GM12891 (cell line): Measurements from ENCODE around the gene FAM174B. TPM values are rescaled to one million over a fixed set of nuclear protein-coding genes. Genes with fewer than 3 reads are reported as not detected.

Experiments
- DNase-seq: peaks from one replicate; pipeline ENCODE4 v3.0.0; 2011; ENCODE audit warnings: low spot score; ENCODE audit not compliant: insufficient read length
- FAIRE-seq: peaks from 2 replicates; lab custom pipeline; 2011; peaks lifted over from hg19 to GRCh38; lab: Jason Lieb, UNC
- PAX5 ChIP-seq: IDR thresholded peaks from 2 replicates; pipeline ENCODE4 v1.6.1; 2011; ENCODE audit warnings: low read length, moderate library complexity, mild to moderate bottlenecking; ENCODE audit not compliant: insufficient read depth, severe bottlenecking
- POLR2A ChIP-seq: IDR thresholded peaks from 2 replicates; pipeline ENCODE4 v1.6.1; 2011; ENCODE audit warnings: low read depth, low read length, control low read depth
- POLR2AphosphoS5 ChIP-seq: IDR thresholded peaks from 2 replicates; pipeline ENCODE4 v1.6.1; 2011; ENCODE audit warnings: low read depth, low read length, control low read depth
- POU2F2 ChIP-seq: IDR thresholded peaks from 2 replicates; pipeline ENCODE4 v1.6.1; 2011; ENCODE audit warnings: low read depth, mild to moderate bottlenecking, control low read depth, low read length, moderate library complexity
- SPI1 ChIP-seq: IDR thresholded peaks from 2 replicates; pipeline ENCODE4 v1.6.1; 2011; ENCODE audit warnings: low read depth, low read length, control low read depth
- TAF1 ChIP-seq: IDR thresholded peaks from 2 replicates; pipeline ENCODE4 v1.6.1; 2011; ENCODE audit warnings: low read depth, low read length, control low read depth
- polyA plus RNA-seq: library from polyadenylated mRNA; unstranded; fragments of >200 nt; gene quantifications from one replicate; pipeline ENCODE4 v1.2.1, GENCODE V29; 2012; ENCODE audit warnings: low read depth, missing spikeins, inconsistent platforms; ENCODE audit not compliant: missing spikeins

FAM174B gene
- polyA plus RNA-seq: 28.6 TPM

- peak; percentile 76 for FAIRE-seq
- peak; percentile 66 for DNase-seq
- 0 out of 2 replicates have a peak, but pooled peaks have one; percentile 26 for TF ChIP-seq TAF1
- TF ChIP-seq SPI1: no peak
- no peak for TF ChIP-seq POLR2A
- no peak for TF ChIP-seq POU2F2
- TF ChIP-seq PAX5: no peak
- peak; percentile 27; the same call in 1 of the 2 replicates for TF ChIP-seq POLR2AphosphoS5
These were observed at the start of gene FAM174B for GRCh38 chr15:92655178-92655995. Gene FAM174B (minus strand): TSS chr15:92655775.

- TF ChIP-seq TAF1 (no peak), POLR2A (no peak), POU2F2 (no peak), PAX5 (no peak), SPI1 (no peak), POLR2AphosphoS5 (no peak)
- no peak for DNase-seq
- FAIRE-seq: no peak
These were observed 40.5 kb upstream of the FAM174B start for GRCh38 chr15:92696096-92696495.

- DNase-seq (no peak), FAIRE-seq (no peak)
- no peak for TF ChIP-seq POLR2AphosphoS5
- TF ChIP-seq POU2F2: no peak
- TF ChIP-seq SPI1: no peak
- no peak for TF ChIP-seq PAX5
- no peak for TF ChIP-seq TAF1
- TF ChIP-seq POLR2A: no peak
These were observed 38.2 kb upstream of the FAM174B start for GRCh38 chr15:92693691-92694331.

GRCh38 chr15:92690395-92690794 lies 34.8 kb upstream of the FAM174B start:
- no peak for DNase-seq
- no peak for FAIRE-seq
- TF ChIP-seq SPI1 (no peak), TAF1 (no peak), POLR2A (no peak), PAX5 (no peak), POU2F2 (no peak), POLR2AphosphoS5 (no peak)

DNA sequence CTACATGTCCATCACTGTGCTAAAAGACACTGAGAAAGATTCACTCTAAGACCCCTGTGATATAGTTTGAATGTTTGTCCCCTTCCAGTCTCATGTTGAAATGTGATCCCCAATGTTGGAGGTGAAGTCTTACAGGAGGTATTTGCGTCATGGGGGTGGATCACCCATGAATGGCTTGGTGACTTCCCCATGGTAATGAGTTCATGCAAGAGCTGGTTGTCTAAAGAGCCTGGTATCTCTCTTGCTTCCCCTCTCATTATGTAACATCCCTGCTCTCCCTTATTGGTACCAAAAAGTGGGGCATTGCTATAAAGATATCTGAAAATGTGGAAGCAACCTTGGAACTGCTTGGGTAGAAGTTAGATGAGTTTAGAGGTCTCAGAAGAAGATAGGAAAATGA lies 32.2 kb upstream of the FAM174B start:
- TF ChIP-seq POU2F2 (no peak), POLR2A (no peak), SPI1 (no peak), POLR2AphosphoS5 (no peak), PAX5 (no peak), TAF1 (no peak)
- FAIRE-seq: no peak

DNA sequence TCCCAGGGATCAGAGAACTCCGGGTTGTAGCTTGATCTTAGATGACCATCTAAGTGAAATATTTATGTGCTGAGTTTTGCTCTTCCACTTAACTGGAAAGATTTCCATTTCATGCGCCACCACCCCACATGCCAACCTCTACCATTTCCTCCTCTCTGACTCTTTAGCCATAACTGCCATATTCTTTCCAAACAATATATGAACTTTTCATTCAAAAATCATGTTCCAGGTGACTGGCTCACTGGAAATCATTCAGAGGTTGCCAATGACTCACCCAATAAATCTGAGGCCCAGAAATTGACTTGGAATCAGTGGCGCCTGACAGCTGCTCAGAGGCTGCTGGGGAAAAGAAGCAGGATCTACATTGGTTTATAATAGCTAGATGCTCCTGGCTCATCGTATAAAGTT lies 31.6 kb upstream of the FAM174B start:
- no peak for FAIRE-seq

More for the DNA sequence above, 32.2 kb upstream of the FAM174B start:
- no peak for DNase-seq

DNA sequence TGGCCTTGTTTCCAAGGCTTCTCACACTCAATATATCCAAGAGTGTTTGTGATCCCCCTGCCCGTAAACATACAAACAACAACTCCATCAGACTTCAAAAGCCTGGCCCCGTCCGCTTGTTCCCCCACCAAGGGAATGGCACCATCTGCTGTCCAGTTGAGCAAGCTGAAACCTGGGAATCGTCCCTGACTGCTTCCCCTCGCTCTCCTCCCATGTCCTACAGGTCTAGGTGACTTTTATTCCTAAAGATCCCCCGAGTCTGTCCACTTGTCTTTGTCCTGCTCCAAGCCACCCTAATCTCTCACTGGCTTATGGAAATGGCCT lies 27.9 kb upstream of the FAM174B start:
- TF ChIP-seq PAX5 (no peak), POLR2AphosphoS5 (no peak), POU2F2 (no peak), POLR2A (no peak), TAF1 (no peak), SPI1 (no peak)
- DNase-seq (no peak), FAIRE-seq (no peak)

More for the DNA sequence above, 31.6 kb upstream of the FAM174B start:
- TF ChIP-seq POLR2A (no peak), PAX5 (no peak), POU2F2 (no peak), POLR2AphosphoS5 (no peak), TAF1 (no peak), SPI1 (no peak)
- no peak for DNase-seq

DNA sequence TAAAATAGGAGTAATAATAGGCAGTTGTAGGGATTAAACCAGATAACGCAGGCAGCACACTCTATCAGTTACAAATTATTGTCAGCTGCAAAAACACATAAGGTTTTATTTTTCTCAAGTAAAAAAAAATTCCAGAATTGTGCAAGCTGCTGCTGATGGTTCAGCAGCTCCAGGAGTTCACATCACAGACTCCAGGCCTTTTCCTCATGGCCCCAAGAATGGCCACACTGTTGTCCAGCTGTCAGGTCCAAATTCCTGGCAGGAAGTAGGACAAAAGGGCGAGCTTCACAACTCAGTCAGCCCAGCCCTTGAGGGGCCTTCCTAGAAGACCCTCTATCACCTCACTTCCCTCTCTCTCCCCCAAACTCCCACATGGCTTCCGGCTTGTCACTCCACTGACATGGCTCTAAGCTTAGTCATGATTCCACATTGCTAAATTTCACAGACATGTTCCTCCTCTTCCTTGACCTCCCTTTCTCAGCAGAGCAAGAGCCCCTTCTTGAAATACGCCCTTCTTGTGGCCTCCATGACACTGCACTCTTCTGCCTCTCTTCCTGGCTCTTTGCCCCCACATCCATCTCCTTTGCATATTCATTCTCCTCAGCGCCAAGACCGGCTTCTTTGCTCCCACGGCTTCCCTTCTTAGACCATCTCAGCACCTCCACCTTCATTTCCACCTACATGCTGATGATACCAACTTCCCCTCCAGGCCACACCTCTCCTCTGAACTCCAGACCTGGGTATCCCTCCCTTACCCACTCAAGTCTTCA lies 27.4 kb upstream of the FAM174B start:
- FAIRE-seq (no peak), DNase-seq (no peak)
- TF ChIP-seq POLR2A: no peak
- no peak for TF ChIP-seq SPI1
- TF ChIP-seq POLR2AphosphoS5: no peak
- no peak for TF ChIP-seq TAF1
- TF ChIP-seq PAX5: no peak
- no peak for TF ChIP-seq POU2F2

DNA sequence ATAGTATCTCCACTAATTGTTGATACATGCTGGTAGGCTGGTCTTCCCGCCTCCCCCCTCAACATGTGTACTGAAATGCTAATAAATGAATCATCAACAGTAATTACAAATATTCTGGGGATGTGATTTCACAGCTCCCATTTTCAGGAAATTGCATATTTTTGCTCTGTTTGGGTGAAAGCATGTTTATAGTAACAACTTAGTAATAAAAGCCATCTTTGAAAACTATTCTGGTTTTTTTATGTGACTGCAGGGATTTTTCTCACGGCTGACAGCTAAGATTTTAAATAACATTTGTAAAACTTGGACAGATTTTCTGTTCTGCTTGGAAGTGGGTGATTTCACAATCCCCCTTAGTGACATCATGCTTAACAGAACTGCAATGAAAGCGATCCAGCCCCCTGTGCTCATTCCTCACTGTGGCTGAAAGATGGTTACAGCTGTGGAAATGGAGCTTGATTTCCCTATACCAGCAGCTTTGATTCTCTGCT lies 25.6 kb upstream of the FAM174B start:
- FAIRE-seq (peak; percentile 31), DNase-seq (no peak)
- TF ChIP-seq SPI1 (no peak), PAX5 (no peak), POU2F2 (no peak), TAF1 (no peak), POLR2AphosphoS5 (no peak), POLR2A (no peak)
